Ishikawa (cell line): Measurements from ENCODE around the gene EPHA6.

Experiments
- CEBPB ChIP-seq: IDR thresholded peaks from 2 replicates; pipeline ENCODE4 v1.6.1; 2012
- EP300 ChIP-seq: IDR thresholded peaks from 2 replicates; pipeline ENCODE4 v1.6.1; 2012; ENCODE audit warnings: borderline replicate concordance
- FOXM1 ChIP-seq: IDR thresholded peaks from 2 replicates; pipeline ENCODE4 v1.6.1; 2012; ENCODE audit warnings: low read depth, borderline replicate concordance
- NFIC ChIP-seq: IDR thresholded peaks from 2 replicates; pipeline ENCODE4 v1.6.1; 2012
- TCF12 ChIP-seq: IDR thresholded peaks from 2 replicates; pipeline ENCODE4 v1.6.1; 2012; ENCODE audit warnings: low read depth

GRCh38 chr3:97265237-97266005 is 451.0 kb downstream of the EPHA6 start:
- no peak for TF ChIP-seq CEBPB
- TF ChIP-seq EP300 = no peak
- TF ChIP-seq TCF12 = no peak
- no peak for TF ChIP-seq FOXM1
- no peak for TF ChIP-seq NFIC
